PC-3 (cell line): ENCODE data around the gene TREH. TPM values are rescaled to one million over a fixed set of nuclear protein-coding genes. Genes with fewer than 3 reads are reported as not detected.

Experiments
- ATAC-seq: fragments of 200-7000 bp; cut with Tn5 transposase; 2 replicates; pipeline ENCODE4 v1.9.1; 2020; ENCODE audit warnings: mild to moderate bottlenecking, moderate library complexity
- BruUV-seq: library from RNA; stranded (reverse); fragments of 400-500 nt; replicated peaks from 2 replicates; lab custom pipeline; 2021; lab: Mats Ljungman, UMichigan
- CTCF ChIA-PET: fragments of 300-600 bp; sonication (Branson Sonifier 250); formaldehyde crosslinking; loops from one replicate; lab custom pipeline; 2022; ENCODE audit warnings: antibody characterized with exemption; lab: Charles Lee
- POLR2A ChIA-PET: fragments of 300-600 bp; sonication (Branson Sonifier 250); formaldehyde crosslinking; loops from one replicate; lab custom pipeline; 2022; ENCODE audit warnings: antibody characterized with exemption; ENCODE audit not compliant: unreplicated experiment; lab: Charles Lee
- DNase-seq: peaks from one replicate; pipeline ENCODE4 v3.0.0-alpha.2; 2015
- H2AFZ ChIP-seq: fragments of 300-600 bp; sonication (generic); 2 replicates; pipeline ENCODE4 v1.6.0; 2016; ENCODE audit warnings: antibody characterized with exemption, low read length
- H3F3A ChIP-seq: fragments of 300-600 bp; sonication (generic); one replicate; pipeline ENCODE4 v1.6.0; 2017; ENCODE audit warnings: antibody characterized with exemption, low read length, control low read depth, mild to moderate bottlenecking; ENCODE audit not compliant: unreplicated experiment
- H3K27ac ChIP-seq: fragments of 300-600 bp; sonication (generic); 2 replicates; pipeline ENCODE4 v1.5.1; 2016; ENCODE audit warnings: mild to moderate bottlenecking, low read length
- H3K27me3 ChIP-seq: fragments of 300-600 bp; sonication (generic); 2 replicates; pipeline ENCODE4 v1.6.1; 2016; ENCODE audit warnings: low read length, mixed read lengths
- H3K36me3 ChIP-seq: fragments of 300-600 bp; sonication (generic); 2 replicates; pipeline ENCODE4 v1.6.1; 2016; ENCODE audit warnings: low read depth, mixed run types, low read length, mixed read lengths
- H3K4me1 ChIP-seq: fragments of 300-600 bp; sonication (generic); 2 replicates; pipeline ENCODE4 v1.5.1; 2016; ENCODE audit warnings: low read length; ENCODE audit not compliant: insufficient read depth
- H3K4me2 ChIP-seq: fragments of 300-600 bp; sonication (generic); 2 replicates; pipeline ENCODE4 v1.6.0; 2016; ENCODE audit warnings: low read length
- H3K4me3 ChIP-seq: fragments of 300-600 bp; sonication (generic); 2 replicates; pipeline ENCODE4 v1.5.1; 2016; ENCODE audit warnings: mild to moderate bottlenecking, low read length, mixed read lengths
- H3K79me2 ChIP-seq: fragments of 300-600 bp; sonication (generic); 2 replicates; pipeline ENCODE4 v1.6.1; 2017; ENCODE audit warnings: low read length, mixed read lengths
- H3K9ac ChIP-seq: fragments of 300-600 bp; sonication (generic); 2 replicates; pipeline ENCODE4 v1.6.0; 2016; ENCODE audit warnings: mild to moderate bottlenecking, low read length
- H3K9me2 ChIP-seq: fragments of 300-600 bp; sonication (generic); replicated peaks from 2 replicates; pipeline ENCODE4 v1.6.1; 2016; ENCODE audit warnings: mixed run types, low read length, mixed read lengths
- H3K9me3 ChIP-seq: fragments of 300-600 bp; sonication (generic); 2 replicates; pipeline ENCODE4 v1.6.1; 2016; ENCODE audit warnings: low read length, mixed read lengths
- H4K20me1 ChIP-seq: fragments of 300-600 bp; sonication (generic); 2 replicates; pipeline ENCODE4 v1.6.1; 2016; ENCODE audit warnings: low read length, mixed read lengths
- CTCF ChIP-seq: fragments of 300-600 bp; sonication (generic); conservative IDR thresholded peaks from 2 replicates; pipeline ENCODE4 v1.5.1; 2017; ENCODE audit warnings: antibody characterized with exemption, low read depth, mild to moderate bottlenecking, low read length
- EZH2 ChIP-seq: fragments of 300-600 bp; sonication (generic); IDR thresholded peaks from one replicate; pipeline ENCODE4 v1.6.1; 2017; ENCODE audit warnings: antibody characterized with exemption, mild to moderate bottlenecking, low read length; ENCODE audit not compliant: unreplicated experiment
- EZH2phosphoT487 ChIP-seq: fragments of 300-600 bp; sonication (generic); IDR thresholded peaks from 2 replicates; pipeline ENCODE4 v1.6.1; 2018; ENCODE audit warnings: mild to moderate bottlenecking, antibody characterized with exemption, low read length, borderline replicate concordance
- intact Hi-C: fragments of 100-400 bp; cut with micrococcal nuclease; formaldehyde crosslinking; loops from 2 replicates; pipeline ENCODE4 v1.9.0; 2023
- total RNA-seq: library from RNA; depleted of rRNA; stranded (reverse); fragments of >200 nt; gene quantifications from 2 replicates; pipeline ENCODE4 v1.2.3, GENCODE V29; 2014

Gene TREH
- total RNA-seq, 1 experiment from 2014 or later: not detected

GRCh38 chr11:118622376-118623268, 56.8 kb downstream of the TREH start:
- Histone ChIP-seq H3K9ac (no peak overlapping the region), H2AFZ (0 out of 2 replicates have a peak overlapping the region, but pooled peaks have one; percentile 0), H3K9me3 (no peaks in the 10 kb centered on the region), H3K27ac (peak overlapping the region; percentile 44), H4K20me1 (no peaks in the 10 kb centered on the region), H3K4me1 (peaks cover 61% of the 10 kb centered on the region), H3K4me2 (peak overlapping the region; percentile 89), H3K4me3 (peak overlapping the region; percentile 75; the same call in 1 of the 2 replicates), H3F3A (no peaks in the 10 kb centered on the region), H3K27me3 (no peaks in the 10 kb centered on the region), H3K36me3 (no peaks in the 10 kb centered on the region; the same call in 1 of the 2 replicates), H3K9me2 (no peaks in the 10 kb centered on the region), H3K79me2 (peaks cover 13% of the 10 kb centered on the region)
- intact Hi-C loops: no loop called here
- DNase-seq (peak; percentile 94), ATAC-seq (peak; percentile 51)
- no TSS peak for BruUV-seq
- ChIA-PET CTCF (interaction anchor here (0.8 to 1.0 kb wide), 2 partner anchors 14 to 28 kb away, joined by 3 read pairs; no protein-coding TSS in a partner anchor), POLR2A (interaction anchor here (0.6 to 1.0 kb wide), 3 partner anchors 12 to 170 kb away, joined by 3 to 20 read pairs (median 3); no protein-coding TSS in a partner anchor)
- TF ChIP-seq CTCF (no peak), EZH2phosphoT487 (no peak), EZH2 (no peak)

GRCh38 chr11:118621784-118622375, 57.6 kb downstream of the TREH start:
- DNase-seq (no peak), ATAC-seq (no peak)
- TF ChIP-seq CTCF: no peak
- no peak for TF ChIP-seq EZH2phosphoT487
- TF ChIP-seq EZH2: no peak
- Histone ChIP-seq H3K4me1 (peaks cover 61% of the 10 kb centered on the region), H2AFZ (peak overlapping the region; percentile 77), H3K27ac (no peak overlapping the region), H3K79me2 (peaks cover 13% of the 10 kb centered on the region), H3K36me3 (no peaks in the 10 kb centered on the region; the same call in 1 of the 2 replicates), H3K9ac (peak overlapping the region; percentile 53), H3K27me3 (no peaks in the 10 kb centered on the region), H3K4me3 (peak overlapping the region; percentile 75), H3F3A (no peaks in the 10 kb centered on the region), H3K9me2 (no peaks in the 10 kb centered on the region), H4K20me1 (no peaks in the 10 kb centered on the region), H3K4me2 (peak overlapping the region; percentile 89), H3K9me3 (no peaks in the 10 kb centered on the region)
- TSS peak; percentile 63 for BruUV-seq
- intact Hi-C loops: no loop called here
- ChIA-PET CTCF (interaction anchor here (0.7 to 1.0 kb wide), 2 partner anchors 13 to 27 kb away, joined by 3 to 20 read pairs; no protein-coding TSS in a partner anchor), POLR2A (no interaction called here)
